H1 (cell line): Measurements from ENCODE around the gene MIP. TPM values are rescaled to one million over a fixed set of nuclear protein-coding genes. Genes with fewer than 3 reads are reported as not detected.

Experiments used
- BCL11A ChIP-seq, 2 experiments: IDR thresholded peaks; one replicate each; pipeline ENCODE4 v1.6.1; 2011; ENCODE audit warnings: low read depth in 2 of 2, low read length in 2 of 2, mild to moderate bottlenecking in 2 of 2
- BRCA1 ChIP-seq: IDR thresholded peaks from 2 replicates; pipeline ENCODE4 v1.6.1; 2012; ENCODE audit warnings: low read depth, low read length, improper control_type of control experiment
- CBX5 ChIP-seq: fragments of 300-800, 300-1000 bp; sonication (generic); IDR thresholded peaks from 2 replicates; pipeline ENCODE4 v1.7.1; 2016; ENCODE audit warnings: antibody characterized with exemption, low read length, low read depth
- CHD1 ChIP-seq: IDR thresholded peaks from 2 replicates; pipeline ENCODE4 v1.6.1; 2012; ENCODE audit warnings: low read depth, low read length, improper control_type of control experiment
- CTBP2 ChIP-seq: IDR thresholded peaks from 2 replicates; pipeline ENCODE4 v1.7.0; 2011; ENCODE audit warnings: borderline replicate concordance, mild to moderate bottlenecking, moderate library complexity, mixed read lengths, low read length; ENCODE audit not compliant: insufficient read depth, insufficient read length
- FOSL1 ChIP-seq: IDR thresholded peaks from 2 replicates; pipeline ENCODE4 v1.6.1; 2011; ENCODE audit warnings: mild to moderate bottlenecking, low read depth, low read length, moderate library complexity; ENCODE audit not compliant: insufficient read depth
- JUN ChIP-seq: IDR thresholded peaks from 2 replicates; pipeline ENCODE4 v1.6.1; 2011; ENCODE audit warnings: low read depth, mild to moderate bottlenecking, improper control_type of control experiment, low read length
- JUND ChIP-seq: IDR thresholded peaks from 2 replicates; pipeline ENCODE4 v1.6.1; 2011; ENCODE audit warnings: mild to moderate bottlenecking, improper control_type of control experiment, low read length
- KDM5A ChIP-seq: fragments of 200-600 bp; IDR thresholded peaks from 2 replicates; pipeline ENCODE4 v1.7.1; 2012; ENCODE audit warnings: mild to moderate bottlenecking, low read length, inconsistent platforms, mixed read lengths
- MAFK ChIP-seq: IDR thresholded peaks from 2 replicates; pipeline ENCODE4 v1.6.1; 2012; ENCODE audit warnings: low read depth, mild to moderate bottlenecking, improper control_type of control experiment, low read length
- NANOG ChIP-seq: IDR thresholded peaks from 2 replicates; pipeline ENCODE4 v1.6.1; 2011; ENCODE audit warnings: low read length, low read depth, mild to moderate bottlenecking, inconsistent platforms; ENCODE audit not compliant: insufficient read depth, poor library complexity, severe bottlenecking
- POLR2A ChIP-seq, 2 experiments: IDR thresholded peaks; 1 replicate in 1 of 2; 2 replicates in 1 of 2; pipeline ENCODE4 v1.6.1; 2011; ENCODE audit warnings: low read depth in 2 of 2, low read length in 2 of 2, mild to moderate bottlenecking in 2 of 2; ENCODE audit errors: control extremely low read depth in 1 of 2
- POLR2AphosphoS5 ChIP-seq: IDR thresholded peaks from 2 replicates; pipeline ENCODE4 v1.6.1; 2011; ENCODE audit warnings: low read depth, low read length
- RAD21 ChIP-seq, 2 experiments: IDR thresholded peaks in 1 of 2; conservative IDR thresholded peaks in 1 of 2; 2 replicates each; pipeline ENCODE4 v1.6.1; 2011; ENCODE audit warnings: low read depth in 2 of 2, low read length in 2 of 2, improper control_type of control experiment in 1 of 2, inconsistent platforms in 1 of 2, mild to moderate bottlenecking in 1 of 2, moderate library complexity in 1 of 2
- SIN3A ChIP-seq, 2 experiments: IDR thresholded peaks in 1 of 2; conservative IDR thresholded peaks in 1 of 2; 2 replicates each; pipeline ENCODE4 v1.6.1; 2011 to 2012; ENCODE audit warnings: low read length in 2 of 2, improper control_type of control experiment in 1 of 2, low read depth in 1 of 2, mild to moderate bottlenecking in 1 of 2
- SIX5 ChIP-seq: IDR thresholded peaks from 2 replicates; pipeline ENCODE4 v1.6.1; 2011; ENCODE audit warnings: mild to moderate bottlenecking, low read depth, low read length
- SP2 ChIP-seq: IDR thresholded peaks from 2 replicates; pipeline ENCODE4 v1.6.1; 2012; ENCODE audit warnings: mild to moderate bottlenecking, low read length, inconsistent platforms
- TCF12 ChIP-seq: IDR thresholded peaks from 2 replicates; pipeline ENCODE4 v1.6.1; 2011; ENCODE audit warnings: low read depth, mild to moderate bottlenecking, low read length
- TEAD4 ChIP-seq: IDR thresholded peaks from 2 replicates; pipeline ENCODE4 v1.6.1; 2012; ENCODE audit warnings: low read depth, low read length, inconsistent platforms, mixed read lengths
- polyA plus RNA-seq, 7 experiments: library from polyadenylated mRNA; depleted of rRNA in 3 of 7; stranded (reverse) in 5 of 7; unstranded in 2 of 7; fragments of >200 nt in 5 of 7; fragments of 200-250 nt in 2 of 7; gene quantifications; 1 replicate in 5 of 7; 2 replicates in 1 of 7; 4 replicates in 1 of 7; pipeline versions ENCODE4 v1.2.1 to v1.2.3, GENCODE V29; 2011 to 2013; ENCODE audit warnings: missing spikeins in 2 of 7, mixed read lengths in 2 of 7
- total RNA-seq: library from RNA; stranded (reverse); fragmentation: NEBNext Ultra II Directional; extraction: Animal tissue kit (Norgen Biotek cat#: 25700); gene quantifications from 2 replicates; pipeline ENCODE4 v1.2.1, GENCODE V29; 2021
- TF ChIP-seq, protein P1 (sequence below): IDR thresholded peaks from 2 replicates; pipeline ENCODE4 v1.6.1; 2011; ENCODE audit warnings: low read length, improper control_type of control experiment
- TF ChIP-seq, protein P2 (sequence below): IDR thresholded peaks from 2 replicates; pipeline ENCODE4 v1.6.1; 2012; ENCODE audit warnings: low read length, inconsistent platforms

The MIP gene
- total and polyA plus RNA-seq, 2 of the 8 experiments (the other 6 are each of a cell fraction or from before 2014, with no cell fraction given): 0.05 TPM; not detected in 1

DNA sequence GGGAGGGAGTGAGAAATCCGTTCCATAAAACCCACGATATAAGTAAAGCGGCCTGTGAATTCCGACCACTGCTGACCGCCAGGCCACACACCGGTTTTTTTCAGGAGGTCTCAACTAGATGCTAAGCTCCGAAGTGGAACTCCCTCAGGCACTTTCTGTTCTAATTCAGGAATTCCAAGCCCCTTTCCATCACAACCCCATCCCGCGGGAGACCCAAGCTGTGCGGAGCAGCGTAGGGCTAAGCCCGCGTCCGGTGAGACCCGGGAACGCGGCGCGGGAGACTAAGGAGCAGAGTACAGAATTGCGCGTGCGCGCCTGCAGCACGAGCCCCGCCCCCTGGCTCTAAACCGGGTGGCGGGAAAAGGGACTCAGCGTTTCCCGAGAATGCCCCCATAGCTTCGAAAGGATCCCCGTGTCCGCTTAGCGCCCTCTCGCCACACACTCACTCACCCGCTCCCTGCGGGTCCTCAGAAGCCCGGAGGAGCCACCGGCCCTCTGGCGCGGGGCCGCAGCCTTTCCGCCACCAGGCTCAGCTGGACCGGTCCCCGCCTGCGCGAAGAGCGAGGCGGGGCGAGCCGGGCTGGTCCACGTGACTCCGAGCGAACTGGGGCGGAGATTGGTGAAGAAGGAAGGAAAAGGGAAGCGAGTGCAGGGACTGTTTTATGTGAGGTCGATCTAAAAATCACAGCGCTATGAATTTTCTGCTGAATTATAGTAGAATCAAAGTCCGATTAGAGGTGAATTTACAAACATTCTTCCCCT, 5.4 kb downstream of the MIP start, which contains the start of gene TIMELESS (continued):
- no peak for TF ChIP-seq TCF12
- no peak for TF ChIP-seq CHD1
- TF ChIP-seq FOSL1: no peak
- no peak for TF ChIP-seq CTBP2
- TF ChIP-seq, protein P1, sequence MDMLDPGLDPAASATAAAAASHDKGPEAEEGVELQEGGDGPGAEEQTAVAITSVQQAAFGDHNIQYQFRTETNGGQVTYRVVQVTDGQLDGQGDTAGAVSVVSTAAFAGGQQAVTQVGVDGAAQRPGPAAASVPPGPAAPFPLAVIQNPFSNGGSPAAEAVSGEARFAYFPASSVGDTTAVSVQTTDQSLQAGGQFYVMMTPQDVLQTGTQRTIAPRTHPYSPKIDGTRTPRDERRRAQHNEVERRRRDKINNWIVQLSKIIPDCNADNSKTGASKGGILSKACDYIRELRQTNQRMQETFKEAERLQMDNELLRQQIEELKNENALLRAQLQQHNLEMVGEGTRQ: peak; percentile 85
- TF ChIP-seq BRCA1: no peak
- TF ChIP-seq SP2: no peak
- 0 out of 2 replicates have a peak, but pooled peaks have one; percentile 10 for TF ChIP-seq JUN
- TF ChIP-seq NANOG: no peak
- no peak for TF ChIP-seq SIX5
- TF ChIP-seq TEAD4: peak; percentile 49
- peak; percentile 84 for TF ChIP-seq POLR2AphosphoS5
- TF ChIP-seq KDM5A: no peak
- TF ChIP-seq BCL11A (IDR thresholded peaks at IDR 0.05; ENCODE audit: low read depth in 2 of 2, low read length in 2 of 2): no peak
- peak in 1 of 2 experiments; percentile 0; a peak in 1 of 4 replicates for TF ChIP-seq RAD21 (IDR thresholded peaks at IDR 0.05 in 1 of 2, conservative IDR thresholded peaks at IDR 0.05 in 1 of 2; ENCODE audit: low read depth in 2 of 2, low read length in 2 of 2)
- TF ChIP-seq, protein P2, sequence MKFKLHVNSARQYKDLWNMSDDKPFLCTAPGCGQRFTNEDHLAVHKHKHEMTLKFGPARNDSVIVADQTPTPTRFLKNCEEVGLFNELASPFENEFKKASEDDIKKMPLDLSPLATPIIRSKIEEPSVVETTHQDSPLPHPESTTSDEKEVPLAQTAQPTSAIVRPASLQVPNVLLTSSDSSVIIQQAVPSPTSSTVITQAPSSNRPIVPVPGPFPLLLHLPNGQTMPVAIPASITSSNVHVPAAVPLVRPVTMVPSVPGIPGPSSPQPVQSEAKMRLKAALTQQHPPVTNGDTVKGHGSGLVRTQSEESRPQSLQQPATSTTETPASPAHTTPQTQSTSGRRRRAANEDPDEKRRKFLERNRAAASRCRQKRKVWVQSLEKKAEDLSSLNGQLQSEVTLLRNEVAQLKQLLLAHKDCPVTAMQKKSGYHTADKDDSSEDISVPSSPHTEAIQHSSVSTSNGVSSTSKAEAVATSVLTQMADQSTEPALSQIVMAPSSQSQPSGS: no peak; the same call in 1 of the 2 replicates
- TF ChIP-seq SIN3A (conservative IDR thresholded peaks at IDR 0.05 in 1 of 2, IDR thresholded peaks at IDR 0.05 in 1 of 2; ENCODE audit: low read depth in 1 of 2, low read length in 2 of 2): peak; percentile 41 to 84; a peak in 2 of 4 replicates
- TF ChIP-seq POLR2A (IDR thresholded peaks at IDR 0.05; ENCODE audit: control extremely low read depth in 1 of 2, low read depth in 2 of 2, low read length in 2 of 2): peak; percentile 94 to 95
- no peak for TF ChIP-seq MAFK
- no peak for TF ChIP-seq CBX5
- no peak for TF ChIP-seq JUND
